HG02981 (cell line): Measurements from ENCODE around the gene SLC35F5.
"Not testable (repeated sequence)": the region's sequence is repeated elsewhere in the genome, so short reads cannot be mapped to it uniquely, and the experiment has no call there.

Source experiments
- ATAC-seq: cut with Tn5 transposase; IDR thresholded peaks from one replicate; pipeline ENCODE4 v1.9.1; 2021; ENCODE audit warnings: mild to moderate bottlenecking, moderate library complexity; ENCODE audit not compliant: unreplicated experiment

SLC35F5 gene

GRCh38 chr2:113756355-113757137 lies at the start of gene SLC35F5:
Gene SLC35F5 (minus strand): TSS chr2:113756642. CDS start chr2:113756409, 233 bp downstream.
- ATAC-seq, result peak; percentile 84

GRCh38 chr2:113799375-113799774 lies 42.9 kb upstream of the SLC35F5 start:
- ATAC-seq, result no peak

GRCh38 chr2:113797237-113797636 lies 40.8 kb upstream of the SLC35F5 start:
- ATAC-seq, result no peak

GRCh38 chr2:113796592-113797175 lies 40.2 kb upstream of the SLC35F5 start:
- no peak for ATAC-seq

GRCh38 chr2:113795405-113795920 lies 39.0 kb upstream of the SLC35F5 start:
- ATAC-seq, result no peak

GRCh38 chr2:113791697-113792590 lies 35.5 kb upstream of the SLC35F5 start:
- ATAC-seq, result peak; percentile 92

GRCh38 chr2:113784823-113785744 lies 28.6 kb upstream of the SLC35F5 start:
- no peak for ATAC-seq

- ATAC-seq, result no peak
Measured at GRCh38 chr2:113780472-113780871, 24.0 kb upstream of the SLC35F5 start.

- no peak for ATAC-seq
Measured at GRCh38 chr2:113777371-113777770, 20.9 kb upstream of the SLC35F5 start.

GRCh38 chr2:113776949-113777348 lies 20.5 kb upstream of the SLC35F5 start:
- no peak for ATAC-seq

GRCh38 chr2:113774616-113775015 lies 18.2 kb upstream of the SLC35F5 start:
- ATAC-seq, result not testable (repeated sequence)

- no peak for ATAC-seq
Measured at GRCh38 chr2:113770929-113771328, 14.5 kb upstream of the SLC35F5 start.

- ATAC-seq, result no peak
Measured at GRCh38 chr2:113769555-113769954, 13.1 kb upstream of the SLC35F5 start.

- ATAC-seq, result no peak
Measured at GRCh38 chr2:113768770-113769169, 12.3 kb upstream of the SLC35F5 start.

- ATAC-seq, result no peak
Measured at GRCh38 chr2:113767811-113768460, 11.5 kb upstream of the SLC35F5 start.

- ATAC-seq, result no peak
Measured at GRCh38 chr2:113765276-113765675, 8.8 kb upstream of the SLC35F5 start.

GRCh38 chr2:113762377-113763118 lies 6.1 kb upstream of the SLC35F5 start:
- no peak for ATAC-seq

- no peak for ATAC-seq
Measured at GRCh38 chr2:113760400-113760799, 4.0 kb upstream of the SLC35F5 start.

- no peak for ATAC-seq
Measured at GRCh38 chr2:113757138-113757657, 756 bp upstream of the SLC35F5 start.
